ENCODE data around the gene GPC3. TPM values are rescaled to one million over a fixed set of nuclear protein-coding genes. Genes with fewer than 3 reads are reported as not detected.
A peak's percentile ranks its signal among the peaks of the same experiment; 100 is the strongest.
"Not testable (repeated sequence)": the region's sequence is repeated elsewhere in the genome, so short reads cannot be mapped to it uniquely, and the experiment has no call there.

The GPC3 gene
- total RNA-seq, 1 donor from 2014 or later: 1,039 TPM

DNA sequence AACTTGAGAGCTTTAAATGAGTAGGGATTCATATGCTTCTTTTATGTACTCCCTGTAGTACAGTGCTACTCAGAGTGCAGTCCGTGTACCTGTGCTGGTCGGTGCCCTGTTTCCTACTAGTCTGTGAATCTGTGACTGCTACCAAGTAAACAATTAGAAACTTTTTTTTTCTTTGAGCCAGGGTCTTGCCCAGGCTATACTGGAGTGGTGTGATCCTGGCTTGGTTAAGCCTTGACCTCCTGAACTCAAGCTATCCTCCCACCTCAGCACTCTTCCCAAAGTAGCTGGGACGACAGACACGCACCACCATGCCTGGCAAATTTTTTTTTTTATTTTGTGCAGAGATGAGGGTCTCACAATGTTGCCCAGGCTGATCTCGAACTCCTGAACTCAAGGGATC is 6.4 kb upstream of the GPC3 start:
- TF ChIP-seq, protein P1, sequence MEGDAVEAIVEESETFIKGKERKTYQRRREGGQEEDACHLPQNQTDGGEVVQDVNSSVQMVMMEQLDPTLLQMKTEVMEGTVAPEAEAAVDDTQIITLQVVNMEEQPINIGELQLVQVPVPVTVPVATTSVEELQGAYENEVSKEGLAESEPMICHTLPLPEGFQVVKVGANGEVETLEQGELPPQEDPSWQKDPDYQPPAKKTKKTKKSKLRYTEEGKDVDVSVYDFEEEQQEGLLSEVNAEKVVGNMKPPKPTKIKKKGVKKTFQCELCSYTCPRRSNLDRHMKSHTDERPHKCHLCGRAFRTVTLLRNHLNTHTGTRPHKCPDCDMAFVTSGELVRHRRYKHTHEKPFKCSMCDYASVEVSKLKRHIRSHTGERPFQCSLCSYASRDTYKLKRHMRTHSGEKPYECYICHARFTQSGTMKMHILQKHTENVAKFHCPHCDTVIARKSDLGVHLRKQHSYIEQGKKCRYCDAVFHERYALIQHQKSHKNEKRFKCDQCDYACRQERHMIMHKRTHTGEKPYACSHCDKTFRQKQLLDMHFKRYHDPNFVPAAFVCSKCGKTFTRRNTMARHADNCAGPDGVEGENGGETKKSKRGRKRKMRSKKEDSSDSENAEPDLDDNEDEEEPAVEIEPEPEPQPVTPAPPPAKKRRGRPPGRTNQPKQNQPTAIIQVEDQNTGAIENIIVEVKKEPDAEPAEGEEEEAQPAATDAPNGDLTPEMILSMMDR (IDR thresholded peaks at IDR 0.05): no peak
- TF ChIP-seq EZH2phosphoT487 (IDR thresholded peaks at IDR 0.05): no peak
- TF ChIP-seq EZH2 (IDR thresholded peaks at IDR 0.05): no peak
- Histone ChIP-seq H3K36me3 (no peaks in the 10 kb centered on the region), H3K4me3 (no peak overlapping the region), H2AFZ (replicated peaks) (no peak overlapping the region), H4K20me1 (ENCODE audit: low read depth) (no peaks in the 10 kb centered on the region), H3K9ac (no peak overlapping the region), H3K27me3 (no peaks in the 10 kb centered on the region), H3K9me3 (ENCODE audit: low read depth) (no peaks in the 10 kb centered on the region), H3K79me2 (ENCODE audit: low read depth) (no peaks in the 10 kb centered on the region), H3F3A (ENCODE audit: low read depth) (peaks cover 10% of the 10 kb centered on the region), H3K4me1 (peaks cover 25% of the 10 kb centered on the region), H3K27ac (no peak overlapping the region), H3K4me2 (no peak overlapping the region)
- H3K36me3 Mint-ChIP-seq: no peaks in the 10 kb centered on the region
- no peak overlapping the region for H3K27ac Mint-ChIP-seq
- peaks cover 2% of the 10 kb centered on the region for H3K27me3 Mint-ChIP-seq (ENCODE audit: insufficient read depth, low read depth)
- no peak overlapping the region for H3K4me3 Mint-ChIP-seq
- H3K4me1 Mint-ChIP-seq: peaks cover 30% of the 10 kb centered on the region
- H3K9me3 Mint-ChIP-seq: peaks cover 2% of the 10 kb centered on the region
- no peak for DNase-seq (ENCODE audit: low spot score)

DNA sequence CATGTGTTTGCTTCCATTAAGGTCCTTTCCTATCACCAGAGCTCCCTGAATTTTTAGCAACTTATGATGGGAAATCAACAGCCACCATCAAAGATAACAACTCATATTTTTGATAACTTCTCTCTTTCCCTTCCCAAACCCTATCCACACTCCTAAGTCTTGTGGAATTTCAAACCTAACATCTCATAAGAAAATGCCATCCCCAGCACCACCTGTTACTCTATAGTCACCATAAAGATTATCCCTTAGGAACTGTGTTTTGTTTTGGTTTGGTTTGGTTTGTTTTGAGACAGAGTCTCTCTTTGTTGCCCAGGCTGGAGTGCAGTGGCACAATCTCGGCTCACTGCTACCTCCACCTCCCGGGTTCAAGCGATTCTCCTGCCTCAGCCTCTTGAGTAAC is 5.7 kb upstream of the GPC3 start:
- not testable (repeated sequence) for H3K9ac ChIP-seq; H4K20me1 ChIP-seq (ENCODE audit: low read depth); H2AFZ ChIP-seq (replicated peaks); H3K27ac Mint-ChIP-seq; H3K27ac ChIP-seq; H3K4me2 ChIP-seq; H3K36me3 ChIP-seq; H3K9me3 Mint-ChIP-seq; H3K4me3 ChIP-seq; H3K4me3 Mint-ChIP-seq; H3K27me3 ChIP-seq; H3K27me3 Mint-ChIP-seq (ENCODE audit: insufficient read depth, low read depth); H3K79me2 ChIP-seq (ENCODE audit: low read depth); DNase-seq (ENCODE audit: low spot score); H3K9me3 ChIP-seq (ENCODE audit: low read depth); H3K36me3 Mint-ChIP-seq
- peaks cover 30% of the 10 kb centered on the region for H3K4me1 Mint-ChIP-seq
- peaks cover 15% of the 10 kb centered on the region for H3F3A ChIP-seq (ENCODE audit: low read depth)
- H3K4me1 ChIP-seq: peaks cover 25% of the 10 kb centered on the region

DNA sequence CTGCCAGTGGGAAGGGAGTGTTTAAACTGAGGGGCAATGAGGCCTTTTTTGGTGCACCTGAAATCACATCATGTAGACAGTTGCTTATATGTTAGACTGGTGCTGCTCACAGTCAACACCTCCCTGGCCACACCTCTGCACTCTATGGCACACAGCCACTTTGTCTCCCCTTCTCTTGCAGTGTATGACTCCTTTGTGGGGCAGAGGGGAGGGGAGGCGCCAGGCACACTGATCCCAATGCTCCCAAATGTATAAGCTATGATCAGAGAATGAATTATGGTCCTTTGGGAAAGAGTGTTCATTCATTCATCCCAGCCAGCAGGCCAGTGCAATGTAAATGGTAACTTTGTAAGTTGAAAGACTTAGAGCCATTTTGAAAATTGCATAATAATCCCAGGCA is 4.6 kb upstream of the GPC3 start:
- H3K4me1 Mint-ChIP-seq: peaks cover 32% of the 10 kb centered on the region
- Histone ChIP-seq H3K36me3 (no peaks in the 10 kb centered on the region), H4K20me1 (ENCODE audit: low read depth) (no peaks in the 10 kb centered on the region), H3K27ac (no peak overlapping the region), H3K27me3 (no peaks in the 10 kb centered on the region), H3F3A (ENCODE audit: low read depth) (peaks cover 18% of the 10 kb centered on the region), H2AFZ (replicated peaks) (no peak overlapping the region), H3K79me2 (ENCODE audit: low read depth) (peaks cover 4% of the 10 kb centered on the region), H3K9ac (no peak overlapping the region), H3K4me1 (peaks cover 25% of the 10 kb centered on the region), H3K4me2 (peak overlapping the region; percentile 45), H3K4me3 (no peak overlapping the region), H3K9me3 (ENCODE audit: low read depth) (no peaks in the 10 kb centered on the region)
- peaks cover 2% of the 10 kb centered on the region for H3K9me3 Mint-ChIP-seq
- peak; percentile 13 for DNase-seq (ENCODE audit: low spot score)
- TF ChIP-seq EZH2 (IDR thresholded peaks at IDR 0.05) (no peak), EZH2phosphoT487 (IDR thresholded peaks at IDR 0.05) (no peak)
- TF ChIP-seq, protein P1 (IDR thresholded peaks at IDR 0.05): no peak
- H3K27ac Mint-ChIP-seq: no peak overlapping the region
- no peaks in the 10 kb centered on the region for H3K36me3 Mint-ChIP-seq
- H3K4me3 Mint-ChIP-seq: no peak overlapping the region
- H3K27me3 Mint-ChIP-seq (ENCODE audit: insufficient read depth, low read depth): peaks cover 2% of the 10 kb centered on the region

DNA sequence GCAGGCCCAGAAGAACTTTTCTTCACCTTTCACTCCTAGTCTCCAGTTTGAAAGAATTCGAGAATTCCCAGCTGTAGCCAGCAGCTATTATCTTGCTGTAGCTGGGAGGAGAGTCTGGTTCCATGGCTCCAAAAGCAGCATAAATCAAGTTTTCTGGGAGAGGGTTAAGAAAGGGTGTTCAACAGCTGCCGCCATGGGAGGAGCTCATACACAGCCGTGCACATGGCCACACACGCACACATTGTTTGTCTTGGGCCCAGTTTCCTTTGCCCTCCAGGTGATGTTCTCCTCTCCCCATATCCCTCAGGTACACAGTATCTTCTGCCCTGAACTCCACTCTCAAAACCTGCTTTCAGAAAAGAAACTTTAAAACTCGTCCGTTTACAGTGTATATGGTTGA is 4.1 kb upstream of the GPC3 start:
- Histone ChIP-seq H3K79me2 (ENCODE audit: low read depth) (peaks cover 9% of the 10 kb centered on the region), H3K4me3 (no peak overlapping the region), H4K20me1 (ENCODE audit: low read depth) (no peaks in the 10 kb centered on the region), H3K27me3 (no peaks in the 10 kb centered on the region), H3F3A (ENCODE audit: low read depth) (peaks cover 18% of the 10 kb centered on the region), H3K4me1 (peaks cover 25% of the 10 kb centered on the region), H3K36me3 (no peaks in the 10 kb centered on the region), H3K9ac (no peak overlapping the region), H2AFZ (replicated peaks) (no peak overlapping the region), H3K4me2 (peak overlapping the region; percentile 45), H3K9me3 (ENCODE audit: low read depth) (no peaks in the 10 kb centered on the region), H3K27ac (peak overlapping the region; percentile 37)
- Mint-ChIP-seq H3K27me3 (ENCODE audit: insufficient read depth, low read depth) (peaks cover 2% of the 10 kb centered on the region), H3K4me1 (peaks cover 32% of the 10 kb centered on the region), H3K4me3 (no peak overlapping the region), H3K9me3 (peaks cover 2% of the 10 kb centered on the region), H3K27ac (no peak overlapping the region), H3K36me3 (no peaks in the 10 kb centered on the region)
- no peak for DNase-seq (ENCODE audit: low spot score)
- TF ChIP-seq EZH2 (IDR thresholded peaks at IDR 0.05) (no peak), EZH2phosphoT487 (IDR thresholded peaks at IDR 0.05) (no peak)
- TF ChIP-seq, protein P1 (IDR thresholded peaks at IDR 0.05): no peak
